Heart right ventricle (tissue), 16 donors: ENCODE data around the gene ARMH2. TPM values are rescaled to one million over a fixed set of nuclear protein-coding genes. Genes with fewer than 3 reads are reported as not detected.

Experiments
- ATAC-seq, 8 donors: fragments of 200-7000 bp; cut with Tn5 transposase; one replicate each; pipeline ENCODE4 v1.9.1; 2020; ENCODE audit warnings: mild to moderate bottlenecking in 8 of 8, moderate library complexity in 8 of 8, moderate number of reproducible peaks in 1 of 8
- DNase-seq, 2 donors: peaks; one replicate each; pipeline ENCODE4 v3.0.0-alpha.2; 2020
- H3K27ac ChIP-seq, 10 donors: fragments of 200-600 bp; sonication (generic) in 2 of 10; one replicate each; pipeline versions ENCODE4 v1.5.0 to v1.8.0; 2020 to 2022; ENCODE audit warnings: mild to moderate bottlenecking in 3 of 10
- H3K27me3 ChIP-seq, 7 donors: fragments of 200-600 bp; one replicate each; pipeline ENCODE4 v1.8.0; 2021 to 2022; ENCODE audit warnings: mild to moderate bottlenecking in 2 of 7
- H3K36me3 ChIP-seq, 9 donors: fragments of 200-600 bp; sonication (generic) in 1 of 9; one replicate each; pipeline versions ENCODE4 v1.5.0 to v1.8.0; 2020 to 2022; ENCODE audit warnings: mild to moderate bottlenecking in 2 of 9
- H3K4me1 ChIP-seq, 9 donors: fragments of 200-600 bp; sonication (generic) in 1 of 9; one replicate each; pipeline versions ENCODE4 v1.5.0 to v1.8.0; 2020 to 2022; ENCODE audit warnings: mild to moderate bottlenecking in 4 of 9
- H3K4me3 ChIP-seq, 10 donors: fragments of 200-600 bp; sonication (generic) in 2 of 10; one replicate each; pipeline versions ENCODE4 v1.5.0 to v1.8.0; 2020 to 2022; ENCODE audit warnings: mild to moderate bottlenecking in 7 of 10, moderate library complexity in 2 of 10
- H3K9me3 ChIP-seq, 11 donors: fragments of 200-600 bp in 10 of 11; sonication (generic) in 2 of 11; one replicate each; pipeline versions ENCODE4 v1.5.0 to v1.8.0; 2013 to 2022; ENCODE audit warnings: mild to moderate bottlenecking in 2 of 11, control low read depth in 1 of 11, moderate library complexity in 1 of 11
- CTCF ChIP-seq, 9 donors: fragments of 200-600 bp; sonication (generic) in 2 of 9; IDR thresholded peaks; one replicate each; pipeline versions ENCODE4 v1.5.0 to v1.8.0; 2021 to 2022; ENCODE audit warnings: antibody characterized with exemption in 9 of 9, mild to moderate bottlenecking in 5 of 9, moderate library complexity in 1 of 9
- WGBS, 2 donors: extraction: QIAGEN DNeasy Blood & Tissue Kit; methylation state at CpG; one replicate each; pipeline ENCODE4 v1.1.7; 2013; ENCODE audit warnings: inconsistent platforms in 1 of 2; 5-methylcytosine and 5-hydroxymethylcytosine counted together
- intact Hi-C, 10 donors: fragments of 100-400 bp; cut with DNase I; formaldehyde crosslinking; loops; one replicate each; pipeline versions ENCODE4 v1.11.1 to v1.14.2; 2022
- polyA plus RNA-seq, 2 donors: library from polyadenylated mRNA; stranded (reverse); fragments of 200-250 nt; gene quantifications; one replicate each; pipeline ENCODE4 v1.2.3, GENCODE V29; 2013
- total RNA-seq, 10 donors: library from RNA; stranded (reverse); fragmentation: NEBNext Ultra II Directional in 3 of 10; extraction: Animal tissue kit (Norgen Biotek cat#: 25700) in 3 of 10; gene quantifications; one replicate each; pipeline versions ENCODE4 v1.2.1 to v1.2.4, GENCODE V29; 2021 to 2023
- donor health status: Arrhythmogenic right ventricular cardiomyopathy.
- donor health status: ischemic (EF 13 %, LVEDD 7.1; RV severe dilation, severe dysfunction).
- donor health status: healthy with polysubstance abuse.
- donor health status: DM: no; HTN: yes; CAD: no.
- donor health status: DM: no; HTN: no; CAD: no.
- donor health status: ischemic (EF 25% LVEDD 6.9; RV normal size, moderate dysfunction).
- donor health status: ischemic (EF 25% LVEDD 5.7; RV mildly dilated, moderate dysfunction).
- donor health status: healthy.
- donor health status: DM: yes; HTN: yes; CAD: no.
- donor health status: Ischemic cardiomyopathy.
- donor health status: ischemic (EF 35%, LVEDD 5.7; RV mildly dilated, moderate dysfunction).
- donor health status: nonischemic (EF 11% LVEDD 7.7; RV severe dilation, severe dysfunction).
- donor health status: DM: yes; HTN: yes; CAD: no.
- donor health status: PGD.
- donor health status: ischemic (EF 29% LVEDD 5.4; RV normal size, mild dysfunction).
- donor health status: nonischemic (EF 23%, LVEDD 6.1; RV moderate dilation, normal function).

Gene ARMH2
- total and polyA plus RNA-seq, 12 donors = not detected

GRCh38 chr6:24838081-24838480 lies 39.4 kb upstream of the ARMH2 start:
- 77 to 82% methylated on average over 3 of the region's 3 CpGs for whole genome bisulfite sequencing, 2 donors
- intact Hi-C loops = no loop called here
- Histone ChIP-seq H3K36me3 (peaks cover 0 to 72% (median 0%) of the 10 kb centered on the region in 9 donors), H3K27me3 (no peaks in the 10 kb centered on the region), H3K4me3 (no peak overlapping the region), H3K4me1 (peaks cover 0 to 28% (median 13%) of the 10 kb centered on the region in 9 donors), H3K27ac (no peak overlapping the region), H3K9me3 (no peaks in the 10 kb centered on the region)
- no peak for TF ChIP-seq CTCF (IDR thresholded peaks at IDR 0.05)
- ATAC-seq (peak in 3 of 8 donors; percentile 28 to 73 (median 53)), DNase-seq (no peak)

GRCh38 chr6:24836109-24836508 lies 37.4 kb upstream of the ARMH2 start:
- Histone ChIP-seq H3K27me3 (no peaks in the 10 kb centered on the region), H3K27ac (peak overlapping the region in 2 of 10 donors; percentile 46 to 47), H3K36me3 (peaks cover 0 to 73% (median 0%) of the 10 kb centered on the region in 9 donors), H3K4me3 (no peak overlapping the region), H3K9me3 (no peaks in the 10 kb centered on the region), H3K4me1 (peaks cover 0 to 28% (median 13%) of the 10 kb centered on the region in 9 donors)
- ATAC-seq (peak in 3 of 8 donors; percentile 16 to 79 (median 30)), DNase-seq (no peak)
- 21 to 60% methylated on average over 2 of the region's 2 CpGs for WGBS, 2 donors
- TF ChIP-seq CTCF (IDR thresholded peaks at IDR 0.05) = no peak
- intact Hi-C loops = no loop called here

GRCh38 chr6:24833711-24834386 lies 35.1 kb upstream of the ARMH2 start:
- Histone ChIP-seq H3K4me1 (peaks cover 0 to 28% (median 13%) of the 10 kb centered on the region in 9 donors), H3K27ac (no peak overlapping the region), H3K9me3 (no peaks in the 10 kb centered on the region), H3K36me3 (peaks cover 0 to 78% (median 0%) of the 10 kb centered on the region in 9 donors), H3K27me3 (no peaks in the 10 kb centered on the region), H3K4me3 (no peak overlapping the region)
- WGBS, 2 donors = 88% methylated on average over 4 of the region's 4 CpGs
- ATAC-seq (no peak), DNase-seq (no peak)
- TF ChIP-seq CTCF (IDR thresholded peaks at IDR 0.05) = no peak
- intact Hi-C loops = no loop called here

GRCh38 chr6:24832794-24833193 lies 34.1 kb upstream of the ARMH2 start:
- TF ChIP-seq CTCF (IDR thresholded peaks at IDR 0.05) = no peak
- WGBS, 2 donors = 93 to 98% methylated on average over 1 of the region's 1 CpG

More at GRCh38 chr6:24832794-24833193, 34.1 kb upstream of the ARMH2 start:
- no peak for ATAC-seq
- no peaks in the 10 kb centered on the region for H3K27me3 ChIP-seq
- H3K4me3 ChIP-seq = no peak overlapping the region
- H3K27ac ChIP-seq = no peak overlapping the region
- H3K4me1 ChIP-seq = peaks cover 0 to 18% (median 13%) of the 10 kb centered on the region in 9 donors
- H3K9me3 ChIP-seq = no peaks in the 10 kb centered on the region
- intact Hi-C loops = no loop called here
- DNase-seq = no peak
- peaks cover 0 to 80% (median 0%) of the 10 kb centered on the region in 9 donors for H3K36me3 ChIP-seq
